DOHH2 (cell line): ENCODE measurements around the gene MGAT4A.

ENCODE experiments used
- EZH2phosphoT487 ChIP-seq: fragments of 200-600 bp; sonication (generic); IDR thresholded peaks from 2 replicates; pipeline ENCODE4 v1.6.1; 2017; ENCODE audit warnings: borderline replicate concordance, mild to moderate bottlenecking, antibody characterized with exemption, low read length, moderate library complexity, mixed read lengths
- TF ChIP-seq, protein P1 (sequence below): fragments of 200-600 bp; sonication (generic); IDR thresholded peaks from one replicate; pipeline ENCODE4 v1.5.1; 2014; ENCODE audit warnings: antibody characterized with exemption, mild to moderate bottlenecking, low read depth, low read length; ENCODE audit not compliant: poor library complexity, severe bottlenecking

DNA sequence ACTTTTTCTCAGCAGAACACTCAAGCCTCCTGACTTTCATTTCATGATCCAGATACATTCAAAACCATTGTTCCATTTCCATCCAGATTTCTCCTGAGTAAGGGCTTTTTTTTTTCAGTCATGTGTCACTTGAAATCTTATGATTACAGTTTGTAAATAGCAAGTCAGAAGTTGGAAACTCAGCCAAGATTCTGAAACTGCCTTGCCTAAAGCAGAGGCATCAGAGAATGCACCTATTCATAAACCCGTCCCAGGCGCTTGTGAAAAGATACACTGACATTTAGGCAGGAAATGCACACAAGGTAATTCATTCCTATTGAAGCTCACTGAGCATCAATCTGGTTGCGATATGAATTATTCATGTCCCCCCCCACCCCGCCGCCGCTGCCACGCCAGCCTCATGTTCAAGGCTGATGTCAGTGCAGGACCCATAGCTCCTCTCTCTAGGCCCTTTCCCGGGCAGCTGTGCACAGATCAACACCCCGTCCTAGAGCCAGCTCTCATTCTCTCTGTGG lies 30.4 kb upstream of the MGAT4A start:
- TF ChIP-seq, protein P1, sequence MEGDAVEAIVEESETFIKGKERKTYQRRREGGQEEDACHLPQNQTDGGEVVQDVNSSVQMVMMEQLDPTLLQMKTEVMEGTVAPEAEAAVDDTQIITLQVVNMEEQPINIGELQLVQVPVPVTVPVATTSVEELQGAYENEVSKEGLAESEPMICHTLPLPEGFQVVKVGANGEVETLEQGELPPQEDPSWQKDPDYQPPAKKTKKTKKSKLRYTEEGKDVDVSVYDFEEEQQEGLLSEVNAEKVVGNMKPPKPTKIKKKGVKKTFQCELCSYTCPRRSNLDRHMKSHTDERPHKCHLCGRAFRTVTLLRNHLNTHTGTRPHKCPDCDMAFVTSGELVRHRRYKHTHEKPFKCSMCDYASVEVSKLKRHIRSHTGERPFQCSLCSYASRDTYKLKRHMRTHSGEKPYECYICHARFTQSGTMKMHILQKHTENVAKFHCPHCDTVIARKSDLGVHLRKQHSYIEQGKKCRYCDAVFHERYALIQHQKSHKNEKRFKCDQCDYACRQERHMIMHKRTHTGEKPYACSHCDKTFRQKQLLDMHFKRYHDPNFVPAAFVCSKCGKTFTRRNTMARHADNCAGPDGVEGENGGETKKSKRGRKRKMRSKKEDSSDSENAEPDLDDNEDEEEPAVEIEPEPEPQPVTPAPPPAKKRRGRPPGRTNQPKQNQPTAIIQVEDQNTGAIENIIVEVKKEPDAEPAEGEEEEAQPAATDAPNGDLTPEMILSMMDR, result no peak
- TF ChIP-seq EZH2phosphoT487, result no peak
